H1 (cell line): ENCODE data around the gene SCYL1.

Experiments
- CEBPB ChIP-seq: IDR thresholded peaks from 2 replicates; pipeline ENCODE4 v1.6.1; 2012; ENCODE audit warnings: low read depth, low read length
- EGR1 ChIP-seq: IDR thresholded peaks from 2 replicates; pipeline ENCODE4 v1.6.1; 2011; ENCODE audit warnings: low read depth, low read length, borderline replicate concordance
- EP300 ChIP-seq, 2 experiments: IDR thresholded peaks; 1 replicate in 1 of 2; 2 replicates in 1 of 2; pipeline ENCODE4 v1.6.1; 2011 to 2012; ENCODE audit warnings: low read depth in 2 of 2, low read length in 2 of 2, mild to moderate bottlenecking in 2 of 2, borderline replicate concordance in 1 of 2, inconsistent platforms in 1 of 2, moderate library complexity in 1 of 2
- POLR2A ChIP-seq, 2 experiments: IDR thresholded peaks; 1 replicate in 1 of 2; 2 replicates in 1 of 2; pipeline ENCODE4 v1.6.1; 2011; ENCODE audit warnings: low read depth in 2 of 2, low read length in 2 of 2, mild to moderate bottlenecking in 2 of 2; ENCODE audit errors: control extremely low read depth in 1 of 2
- POLR2AphosphoS5 ChIP-seq: IDR thresholded peaks from 2 replicates; pipeline ENCODE4 v1.6.1; 2011; ENCODE audit warnings: low read depth, low read length
- SIX5 ChIP-seq: IDR thresholded peaks from 2 replicates; pipeline ENCODE4 v1.6.1; 2011; ENCODE audit warnings: mild to moderate bottlenecking, low read depth, low read length
- TF ChIP-seq, protein P1 (sequence below), 3 experiments: IDR thresholded peaks; 1 replicate in 2 of 3; 2 replicates in 1 of 3; pipeline versions ENCODE4 v1.5.1 to v1.6.1; 2011; ENCODE audit warnings: low read length in 3 of 3, mild to moderate bottlenecking in 3 of 3, inconsistent platforms in 2 of 3, low read depth in 1 of 3, moderate library complexity in 1 of 3; ENCODE audit not compliant: insufficient read depth in 1 of 3; ENCODE audit errors: control extremely low read depth in 1 of 3

GRCh38 chr11:65482306-65482850 is 42.5 kb upstream of the SCYL1 start:
- TF ChIP-seq POLR2AphosphoS5 (no peak), CEBPB (no peak), SIX5 (no peak), POLR2A (IDR thresholded peaks at IDR 0.05; ENCODE audit: control extremely low read depth in 1 of 2, low read depth in 2 of 2, low read length in 2 of 2) (no peak), EGR1 (no peak), EP300 (IDR thresholded peaks at IDR 0.05; ENCODE audit: borderline replicate concordance in 1 of 2, low read depth in 2 of 2, low read length in 2 of 2) (no peak)
- TF ChIP-seq, protein P1, sequence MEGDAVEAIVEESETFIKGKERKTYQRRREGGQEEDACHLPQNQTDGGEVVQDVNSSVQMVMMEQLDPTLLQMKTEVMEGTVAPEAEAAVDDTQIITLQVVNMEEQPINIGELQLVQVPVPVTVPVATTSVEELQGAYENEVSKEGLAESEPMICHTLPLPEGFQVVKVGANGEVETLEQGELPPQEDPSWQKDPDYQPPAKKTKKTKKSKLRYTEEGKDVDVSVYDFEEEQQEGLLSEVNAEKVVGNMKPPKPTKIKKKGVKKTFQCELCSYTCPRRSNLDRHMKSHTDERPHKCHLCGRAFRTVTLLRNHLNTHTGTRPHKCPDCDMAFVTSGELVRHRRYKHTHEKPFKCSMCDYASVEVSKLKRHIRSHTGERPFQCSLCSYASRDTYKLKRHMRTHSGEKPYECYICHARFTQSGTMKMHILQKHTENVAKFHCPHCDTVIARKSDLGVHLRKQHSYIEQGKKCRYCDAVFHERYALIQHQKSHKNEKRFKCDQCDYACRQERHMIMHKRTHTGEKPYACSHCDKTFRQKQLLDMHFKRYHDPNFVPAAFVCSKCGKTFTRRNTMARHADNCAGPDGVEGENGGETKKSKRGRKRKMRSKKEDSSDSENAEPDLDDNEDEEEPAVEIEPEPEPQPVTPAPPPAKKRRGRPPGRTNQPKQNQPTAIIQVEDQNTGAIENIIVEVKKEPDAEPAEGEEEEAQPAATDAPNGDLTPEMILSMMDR (IDR thresholded peaks at IDR 0.05; ENCODE audit: control extremely low read depth in 1 of 3, insufficient read depth in 1 of 3, low read depth in 1 of 3, low read length in 3 of 3), result no peak
